SK-N-MC (cell line): ENCODE data around the gene ADRM1.

ENCODE experiments used
- EZH2 ChIP-seq: fragments of 200-600 bp; sonication (generic); IDR thresholded peaks from one replicate; pipeline ENCODE4 v1.6.1; 2017; ENCODE audit warnings: antibody characterized with exemption
- FOXP2 ChIP-seq: optimal IDR thresholded peaks from 2 replicates; pipeline ENCODE3; 2011; ENCODE audit warnings: mild to moderate bottlenecking, moderate library complexity; ENCODE audit not compliant: insufficient read depth; ENCODE audit errors: extremely low read length, control extremely low read depth
- POLR2AphosphoS5 ChIP-seq: IDR thresholded peaks from 2 replicates; pipeline ENCODE4 v1.6.1; 2012; ENCODE audit warnings: mild to moderate bottlenecking, low read depth, low read length, borderline replicate concordance

GRCh38 chr20:62259294-62259565 lies 43.6 kb upstream of the ADRM1 start:
- TF ChIP-seq FOXP2 (no peak), POLR2AphosphoS5 (no peak), EZH2 (no peak)
